Ovary (tissue), 9 donors: Measurements from ENCODE around the gene ITGAE. TPM values are rescaled to one million over a fixed set of nuclear protein-coding genes. Genes with fewer than 3 reads are reported as not detected.

ENCODE experiments used
- DNase-seq, 5 donors: peaks; one replicate each; pipeline ENCODE4 v3.0.0-alpha.2; 2019 to 2020
- H3K27ac ChIP-seq, 2 donors: fragments of 200-600 bp; one replicate each; pipeline versions ENCODE4 v1.5.1 to v1.8.0; 2019 to 2022
- H3K27me3 ChIP-seq: fragments of 200-600 bp; one replicate; pipeline ENCODE4 v1.8.0; 2022
- H3K36me3 ChIP-seq: fragments of 200-600 bp; sonication (generic); one replicate; pipeline ENCODE4 v1.5.1; 2019
- H3K4me1 ChIP-seq: one replicate; pipeline ENCODE4 v1.8.1; 2013; ENCODE audit warnings: mild to moderate bottlenecking, moderate library complexity; ENCODE audit not compliant: insufficient read depth
- H3K4me3 ChIP-seq: fragments of 200-600 bp; sonication (generic); one replicate; pipeline ENCODE4 v1.5.1; 2017
- H3K9me3 ChIP-seq, 2 donors: fragments of 200-600 bp in 1 of 2; sonication (generic) in 1 of 2; one replicate each; pipeline versions ENCODE4 v1.5.1 to v1.8.1; 2013 to 2019; ENCODE audit warnings: mild to moderate bottlenecking in 1 of 2, moderate library complexity in 1 of 2
- CTCF ChIP-seq, 3 donors: fragments of 450-650 bp in 2 of 3; fragments of 200-600 bp in 1 of 3; IDR thresholded peaks; one replicate each; pipeline versions ENCODE4 v1.5.1 to v1.8.0; 2016 to 2022; ENCODE audit warnings: antibody characterized with exemption in 3 of 3, mild to moderate bottlenecking in 1 of 3
- EP300 ChIP-seq: sonication (generic); formaldehyde crosslinking; IDR thresholded peaks from one replicate; pipeline ENCODE4 v1.6.1; 2017; ENCODE audit warnings: antibody characterized with exemption
- POLR2A ChIP-seq: fragments of 450-650 bp; IDR thresholded peaks from one replicate; pipeline ENCODE4 v1.6.1; 2017; ENCODE audit warnings: antibody characterized with exemption, mild to moderate bottlenecking, moderate library complexity
- WGBS, 3 donors: extraction: QIAGEN DNeasy Blood & Tissue Kit in 1 of 3; methylation state at CpG; one replicate each; pipeline versions ENCODE4 v1.1.5 to v1.1.7; 2013 to 2017; 5-methylcytosine and 5-hydroxymethylcytosine counted together
- intact Hi-C, 4 donors: fragments of 100-400 bp; cut with DNase I; formaldehyde crosslinking; loops; one replicate each; pipeline versions ENCODE4 v1.11.0 to v1.15.1; 2022 to 2023
- polyA plus RNA-seq, 2 donors: library from polyadenylated mRNA; stranded (reverse); fragments of 200-250 nt in 1 of 2; fragments of 350-450 nt in 1 of 2; fragmentation: Illumina TruSeq in 1 of 2; extraction: RNeasy Lipid Tissue Mini Kit (QIAGEN cat#74804) in 1 of 2; gene quantifications; one replicate each; pipeline ENCODE4 v1.2.3, GENCODE V29; 2013 to 2014
- total RNA-seq, 7 donors: library from RNA; depleted of rRNA in 2 of 7; stranded (reverse); fragments of >200 nt in 2 of 7; fragmentation: NEBNext Ultra II Directional in 3 of 7; extraction: Animal tissue kit (Norgen Biotek cat#: 25700) in 3 of 7; gene quantifications; one replicate each; pipeline versions ENCODE4 v1.1.0 to v1.2.4, GENCODE V29; 2016 to 2023
- donor health status: DM: no; HTN: no; CAD: no; lungs with moderate emphysema.
- donor health status: DM: no; HTN: no; CAD: no.
- donor health status: Bipolar disorder and iron deficiency.
- donor health status: DM: yes; HTN: yes; CAD: no.
- donor health status: DM: no; HTN: no; CAD: no.
- donor health status: DM: yes; HTN: yes; CAD: no.

Gene ITGAE
- total and polyA plus RNA-seq, 9 donors = 13.3 to 27.0 (median 17.2) TPM

DNA sequence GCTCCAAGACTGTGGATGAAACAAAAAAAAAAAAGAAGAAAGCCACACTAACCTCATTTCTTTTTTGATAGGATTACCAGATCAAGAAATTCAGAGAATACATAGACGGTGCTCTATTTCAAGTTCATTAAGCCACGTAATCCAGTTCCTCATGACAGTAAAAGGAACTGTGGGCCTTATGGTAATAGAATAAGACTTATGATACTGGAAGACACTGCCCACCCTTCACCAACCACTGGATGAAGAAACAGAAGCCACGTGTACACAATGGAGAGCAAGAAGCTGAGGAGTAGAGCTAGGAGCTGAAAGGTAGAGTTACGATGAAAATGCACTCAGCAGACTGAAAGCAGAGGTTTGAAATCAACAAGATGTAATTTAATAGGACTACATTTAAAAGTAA is 33.8 kb upstream of the ITGAE start:
- no peak for DNase-seq
- Histone ChIP-seq H3K27ac (no peak overlapping the region), H3K4me1 (no peaks in the 10 kb centered on the region), H3K9me3 (no peaks in the 10 kb centered on the region), H3K36me3 (no peaks in the 10 kb centered on the region), H3K27me3 (no peaks in the 10 kb centered on the region), H3K4me3 (no peak overlapping the region)
- no peak for TF ChIP-seq EP300
- no peak for TF ChIP-seq POLR2A
- no peak for TF ChIP-seq CTCF (IDR thresholded peaks at IDR 0.05)
- intact Hi-C loops = no loop called here
- WGBS, 3 donors = 92 to 94% (median 93%) methylated on average over 4 of the region's 4 CpGs

GRCh38 chr17:3828852-3829232 is 27.9 kb upstream of the ITGAE start:
- TF ChIP-seq CTCF (IDR thresholded peaks at IDR 0.05) (no peak), POLR2A (no peak), EP300 (no peak)
- no peaks in the 10 kb centered on the region for H3K9me3 ChIP-seq
- intact Hi-C loops = no loop called here
- DNase-seq = no peak
- H3K4me3 ChIP-seq = no peak overlapping the region
- no peaks in the 10 kb centered on the region for H3K36me3 ChIP-seq
- peak overlapping the region in 1 of 2 donors; percentile 14 for H3K27ac ChIP-seq
- H3K4me1 ChIP-seq = peaks cover 6% of the 10 kb centered on the region
- WGBS, 3 donors = 64 to 78% (median 65%) methylated on average over 7 of the region's 7 CpGs
- H3K27me3 ChIP-seq = no peaks in the 10 kb centered on the region

DNA sequence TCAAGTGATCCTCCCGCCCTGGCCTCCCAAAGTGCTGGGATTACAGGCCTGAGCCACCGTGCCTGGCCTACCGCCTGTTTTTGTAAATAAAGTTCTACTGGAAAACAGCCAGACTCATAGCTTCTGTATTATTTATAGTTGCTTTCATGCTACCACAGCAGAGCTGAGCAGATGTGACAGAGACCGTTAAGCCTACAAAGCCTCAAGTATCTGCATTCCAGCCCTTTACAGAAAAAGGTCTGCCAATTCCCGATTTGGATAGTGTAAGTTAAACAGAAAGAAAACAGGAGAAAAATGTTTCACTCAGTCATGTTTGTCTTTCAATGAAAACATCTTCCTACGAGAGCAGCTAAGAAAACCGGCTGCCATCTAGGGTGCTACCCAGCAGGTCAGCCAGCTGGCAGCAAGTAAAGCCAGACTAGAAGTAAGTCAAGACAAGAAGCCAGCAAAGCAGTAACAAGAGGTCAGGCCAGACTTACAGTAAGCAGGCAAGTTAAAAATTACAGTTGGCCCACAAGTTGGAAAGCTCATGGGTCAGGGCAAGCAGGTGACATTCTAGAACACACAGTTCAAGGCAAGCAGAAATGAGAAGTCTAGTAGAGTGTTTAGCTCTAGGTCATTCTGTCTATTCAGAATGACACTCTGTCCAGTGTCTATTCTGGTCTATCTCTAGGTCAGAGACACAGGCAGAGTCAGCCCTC is 27.3 kb upstream of the ITGAE start:
- WGBS, 3 donors = 9 to 21% (median 12%) methylated on average over 7 of the region's 7 CpGs
- Histone ChIP-seq H3K9me3 (no peaks in the 10 kb centered on the region), H3K36me3 (no peaks in the 10 kb centered on the region), H3K27me3 (no peaks in the 10 kb centered on the region), H3K4me3 (no peak overlapping the region), H3K4me1 (peaks cover 6% of the 10 kb centered on the region), H3K27ac (peak overlapping the region in 1 of 2 donors; percentile 46)
- no peak for DNase-seq
- TF ChIP-seq CTCF (IDR thresholded peaks at IDR 0.05) (no peak), EP300 (no peak), POLR2A (no peak)
- intact Hi-C loops = no loop called here

GRCh38 chr17:3827124-3827773 is 26.3 kb upstream of the ITGAE start:
- peak in 2 of 3 donors; percentile 38 to 52 for TF ChIP-seq CTCF (IDR thresholded peaks at IDR 0.05)
- TF ChIP-seq POLR2A = no peak
- Histone ChIP-seq H3K4me1 (peaks cover 6% of the 10 kb centered on the region), H3K9me3 (no peaks in the 10 kb centered on the region), H3K27me3 (no peaks in the 10 kb centered on the region), H3K36me3 (no peaks in the 10 kb centered on the region), H3K27ac (peak overlapping the region in 1 of 2 donors; percentile 46), H3K4me3 (no peak overlapping the region)
- DNase-seq = peak in 3 of 5 donors; percentile 45 to 78 (median 63)
- intact Hi-C loops = no loop called here
- 65 to 68% (median 67%) methylated on average over 6 of the region's 6 CpGs for WGBS, 3 donors
